Right lobe of liver (tissue), 4 donors: ENCODE measurements around the gene IRF4.

Source experiments
- CTCF ChIP-seq, 4 donors: fragments of 200-600 bp in 3 of 4; fragments of 450-650 bp in 1 of 4; IDR thresholded peaks; one replicate each; pipeline versions ENCODE4 v1.5.1 to v1.8.0; 2016 to 2022; ENCODE audit warnings: antibody characterized with exemption in 4 of 4, mild to moderate bottlenecking in 2 of 4
- POLR2A ChIP-seq: fragments of 450-650 bp; IDR thresholded peaks from one replicate; pipeline ENCODE4 v1.6.1; 2017; ENCODE audit warnings: antibody characterized with exemption, mild to moderate bottlenecking
- donor health status: DM: no; HTN: no; CAD: no.
- donor health status: DM: no; HTN: no; CAD: no.
- donor health status: DM: no; HTN: yes; CAD: no.

GRCh38 chr6:408148-408547 is 16.6 kb downstream of the IRF4 start:
- no peak for TF ChIP-seq CTCF (IDR thresholded peaks at IDR 0.05)
- TF ChIP-seq POLR2A = no peak
